Endothelial cell of umbilical vein (primary cell): ENCODE data around the gene DCAF7. TPM values are rescaled to one million over a fixed set of nuclear protein-coding genes. Genes with fewer than 3 reads are reported as not detected.

ENCODE experiments used
- BruUV-seq: library from RNA; stranded (reverse); fragments of 400-500 nt; replicated peaks from 2 replicates; lab custom pipeline; 2021; lab: Mats Ljungman, UMichigan
- CTCF ChIA-PET: fragments of 300-600, 350-600 bp; sonication (Branson Sonifier 250); formaldehyde crosslinking; loops from one replicate; lab custom pipeline; 2021; ENCODE audit warnings: antibody characterized with exemption, inconsistent platforms; lab: Charles Lee
- POLR2A ChIA-PET: fragments of 300-600, 350-600 bp; sonication (Branson Sonifier 250); formaldehyde crosslinking; loops from one replicate; lab custom pipeline; 2021; ENCODE audit warnings: antibody characterized with exemption, inconsistent platforms; lab: Charles Lee
- DNase-seq: peaks from one replicate; pipeline ENCODE4 v3.0.0-alpha.2; 2011; ENCODE audit warnings: low read depth, low spot score
- FAIRE-seq: peaks from 2 replicates; lab custom pipeline; 2011; peaks lifted over from hg19 to GRCh38; lab: Jason Lieb, UNC
- H2AFZ ChIP-seq: 2 replicates; pipeline ENCODE4 v1.6.0; 2012; ENCODE audit warnings: low read depth, low read length, control low read depth, inconsistent platforms
- H3K27ac ChIP-seq: 2 replicates; pipeline ENCODE4 v1.5.1; 2011; ENCODE audit warnings: low read depth, mild to moderate bottlenecking, control low read depth, low read length, moderate library complexity; ENCODE audit not compliant: insufficient read depth
- H3K27me3 ChIP-seq, 2 experiments: 2 replicates each; pipeline versions ENCODE4 v1.6.0 to v1.6.1; 2011; ENCODE audit warnings: low read length in 2 of 2, mixed read lengths in 1 of 2; ENCODE audit not compliant: control insufficient read depth in 2 of 2, insufficient read depth in 2 of 2
- H3K36me3 ChIP-seq, 2 experiments: 2 replicates in 1 of 2; 3 replicates in 1 of 2; pipeline ENCODE4 v1.5.1; 2011; ENCODE audit warnings: low read length in 2 of 2, mild to moderate bottlenecking in 1 of 2, moderate library complexity in 1 of 2; ENCODE audit not compliant: control insufficient read depth in 2 of 2, insufficient read depth in 2 of 2; ENCODE audit errors: extremely low read depth in 1 of 2
- H3K4me1 ChIP-seq: 3 replicates; pipeline ENCODE4 v1.5.1; 2011; ENCODE audit warnings: mild to moderate bottlenecking, low read length; ENCODE audit not compliant: control insufficient read depth, insufficient read depth; ENCODE audit errors: extremely low read depth
- H3K4me2 ChIP-seq: 2 replicates; pipeline ENCODE4 v1.6.1; 2011; ENCODE audit warnings: low read length, control low read depth, mixed read lengths; ENCODE audit not compliant: insufficient read depth
- H3K4me3 ChIP-seq, 3 experiments: fragments of 200-600 bp in 1 of 3; sonication (generic), shearing (Covaris generic) in 1 of 3; replicated peaks in 1 of 3; 2 replicates each; pipeline ENCODE4 v1.5.1; 2011 to 2016; ENCODE audit warnings: control low read depth in 3 of 3, low read length in 3 of 3, mild to moderate bottlenecking in 2 of 3, inconsistent platforms in 1 of 3, low read depth in 1 of 3, moderate library complexity in 1 of 3; ENCODE audit not compliant: insufficient read depth in 1 of 3
- H3K79me2 ChIP-seq: 2 replicates; pipeline ENCODE4 v1.6.0; 2012; ENCODE audit warnings: low read length, inconsistent platforms; ENCODE audit not compliant: control insufficient read depth, insufficient read depth
- H3K9ac ChIP-seq: replicated peaks from 2 replicates; pipeline ENCODE3; 2011; ENCODE audit warnings: low read length, control low read depth; ENCODE audit not compliant: insufficient read depth; ENCODE audit errors: extremely low read depth
- H3K9me1 ChIP-seq: replicated peaks from 3 replicates; pipeline ENCODE4 v1.6.0; 2011; ENCODE audit warnings: mild to moderate bottlenecking, low read length; ENCODE audit not compliant: control insufficient read depth, insufficient read depth; ENCODE audit errors: extremely low read depth
- H3K9me3 ChIP-seq: replicated peaks from 2 replicates; pipeline ENCODE4 v1.5.1; 2012; ENCODE audit warnings: low read length, inconsistent platforms; ENCODE audit not compliant: control insufficient read depth, insufficient read depth
- H4K20me1 ChIP-seq: replicated peaks from 2 replicates; pipeline ENCODE3; 2011; ENCODE audit warnings: mild to moderate bottlenecking, low read length; ENCODE audit not compliant: control insufficient read depth, insufficient read depth; ENCODE audit errors: extremely low read depth
- CTCF ChIP-seq, 2 donors: IDR thresholded peaks; 1 replicate in 1 of 2; 2 replicates in 1 of 2; pipeline ENCODE4 v1.5.1; 2011; ENCODE audit warnings: low read length in 2 of 2, mild to moderate bottlenecking in 2 of 2, moderate library complexity in 2 of 2, control low read depth in 1 of 2, inconsistent platforms in 1 of 2, low read depth in 1 of 2; ENCODE audit not compliant: insufficient read depth in 1 of 2; ENCODE audit errors: extremely low read depth in 1 of 2
- EZH2 ChIP-seq: IDR thresholded peaks from 2 replicates; pipeline ENCODE4 v1.6.1; 2012; ENCODE audit warnings: borderline replicate concordance, low read depth, mild to moderate bottlenecking, moderate library complexity, low read length, inconsistent platforms; ENCODE audit not compliant: severe bottlenecking
- FOS ChIP-seq: IDR thresholded peaks from 2 replicates; pipeline ENCODE4 v1.6.1; 2011; ENCODE audit warnings: mild to moderate bottlenecking, low read length, moderate library complexity, borderline replicate concordance; ENCODE audit not compliant: insufficient read depth
- GATA2 ChIP-seq: IDR thresholded peaks from 2 replicates; pipeline ENCODE4 v1.7.0; 2011; ENCODE audit warnings: low read depth, mild to moderate bottlenecking, moderate library complexity, mixed read lengths, low read length; ENCODE audit not compliant: insufficient read length, insufficient read depth
- JUN ChIP-seq: IDR thresholded peaks from 2 replicates; pipeline ENCODE4 v1.6.1; 2011; ENCODE audit warnings: borderline replicate concordance, low read depth; ENCODE audit not compliant: insufficient read length, insufficient read depth
- MYC ChIP-seq: IDR thresholded peaks from one replicate; pipeline ENCODE4 v1.6.1; 2011; ENCODE audit warnings: mild to moderate bottlenecking, low read depth, low read length
- POLR2A ChIP-seq: IDR thresholded peaks from 2 replicates; pipeline ENCODE4 v1.6.1; 2012; ENCODE audit warnings: low read depth, mild to moderate bottlenecking, control low read depth, low read length
- POLR2AphosphoS5 ChIP-seq: IDR thresholded peaks from 2 replicates; pipeline ENCODE4 v1.6.1; 2012; ENCODE audit warnings: low read depth, mild to moderate bottlenecking, control low read depth, low read length, moderate library complexity; ENCODE audit not compliant: insufficient read depth
- dilution Hi-C: fragments of 300-500 bp; cut with MboI; formaldehyde crosslinking; loops from one replicate; pipeline ENCODE4 v1.15.0; 2019; ENCODE audit warnings: low sequenced_read_pairs; ENCODE audit not compliant: extremely low pct_ligation_motif_present
- intact Hi-C: fragments of 100-400 bp; cut with micrococcal nuclease; formaldehyde crosslinking; loops from one replicate; pipeline ENCODE4 v1.10.0; 2022
- polyA plus RNA-seq, 4 experiments: library from polyadenylated mRNA; depleted of rRNA in 3 of 4; stranded (reverse) in 3 of 4; unstranded in 1 of 4; fragments of >200 nt; gene quantifications; 2 replicates each; pipeline versions ENCODE4 v1.2.1 to v1.2.3, GENCODE V29; 2011 to 2012; ENCODE audit warnings: missing spikeins in 1 of 4
- total RNA-seq: library from RNA; stranded (reverse); gene quantifications from 2 replicates; pipeline ENCODE4 v1.2.3, GENCODE V29; 2021
- TF ChIP-seq, protein P1 (sequence below): IDR thresholded peaks from 2 replicates; pipeline ENCODE4 v1.6.1; 2011; ENCODE audit not compliant: insufficient read depth, insufficient read length

DCAF7 gene
- total and polyA plus RNA-seq, 2 donors (not counting 3 experiments of a cell fraction or from before 2014, with no cell fraction given): 82.8 to 100 TPM

GRCh38 chr17:63530557-63531021, 19.7 kb upstream of the DCAF7 start:
- ChIA-PET CTCF (interaction anchor here (0.9 kb wide), 1 partner anchor 105 kb away, joined by 5 read pairs; no protein-coding TSS in a partner anchor), POLR2A (no interaction called here)
- no peak for DNase-seq
- H3K27me3 ChIP-seq: no peaks in the 10 kb centered on the region
- H3K79me2 ChIP-seq: no peaks in the 10 kb centered on the region
- H3K4me2 ChIP-seq: no peak overlapping the region
- BruUV-seq: no TSS peak
- no peak overlapping the region for H3K9ac ChIP-seq
- H2AFZ ChIP-seq: no peak overlapping the region
- H3K4me3 ChIP-seq: no peak overlapping the region
- no peaks in the 10 kb centered on the region for H3K9me1 ChIP-seq
- H4K20me1 ChIP-seq: no peaks in the 10 kb centered on the region
- FAIRE-seq: no peak
- no peak for TF ChIP-seq FOS
- TF ChIP-seq JUN: no peak
- no peak for TF ChIP-seq POLR2AphosphoS5
- TF ChIP-seq MYC: no peak
- no peak for TF ChIP-seq GATA2
- TF ChIP-seq, protein P1, sequence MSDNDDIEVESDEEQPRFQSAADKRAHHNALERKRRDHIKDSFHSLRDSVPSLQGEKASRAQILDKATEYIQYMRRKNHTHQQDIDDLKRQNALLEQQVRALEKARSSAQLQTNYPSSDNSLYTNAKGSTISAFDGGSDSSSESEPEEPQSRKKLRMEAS: no peak
- TF ChIP-seq EZH2: no peak
- TF ChIP-seq CTCF (IDR thresholded peaks at IDR 0.05; ENCODE audit: extremely low read depth in 1 of 2, insufficient read depth in 1 of 2, low read depth in 1 of 2, low read length in 2 of 2): no peak
- no peak for TF ChIP-seq POLR2A
- intact Hi-C loops (no loop called here), dilution Hi-C loops (no loop called here)
- no peaks in the 10 kb centered on the region for H3K9me3 ChIP-seq
- no peaks in the 10 kb centered on the region for H3K36me3 ChIP-seq
- H3K27ac ChIP-seq: no peak overlapping the region
- H3K4me1 ChIP-seq: no peaks in the 10 kb centered on the region
